Measurements from ENCODE around the gene C1QTNF9B. TPM values are rescaled to one million over a fixed set of nuclear protein-coding genes. Genes with fewer than 3 reads are reported as not detected.

Gene C1QTNF9B
- total RNA-seq, 1 donor from 2014 or later: not detected

GRCh38 chr13:23870356-23871140 lies 26.8 kb downstream of the C1QTNF9B start:
- H3K27ac Mint-ChIP-seq (ENCODE audit: unreplicated experiment): no peak overlapping the region
- H3K27me3 Mint-ChIP-seq (ENCODE audit: unreplicated experiment): no peaks in the 10 kb centered on the region
- DNase-seq (ENCODE audit: extremely low spot score, unreplicated experiment): no peak
- no peaks in the 10 kb centered on the region for H3K9me3 Mint-ChIP-seq (ENCODE audit: unreplicated experiment)
- H3K36me3 Mint-ChIP-seq (ENCODE audit: unreplicated experiment): peaks cover 3% of the 10 kb centered on the region
- no peaks in the 10 kb centered on the region for H3K4me1 Mint-ChIP-seq (ENCODE audit: unreplicated experiment)
- H3K4me3 Mint-ChIP-seq (ENCODE audit: unreplicated experiment): no peak overlapping the region
- TF ChIP-seq, protein P1, sequence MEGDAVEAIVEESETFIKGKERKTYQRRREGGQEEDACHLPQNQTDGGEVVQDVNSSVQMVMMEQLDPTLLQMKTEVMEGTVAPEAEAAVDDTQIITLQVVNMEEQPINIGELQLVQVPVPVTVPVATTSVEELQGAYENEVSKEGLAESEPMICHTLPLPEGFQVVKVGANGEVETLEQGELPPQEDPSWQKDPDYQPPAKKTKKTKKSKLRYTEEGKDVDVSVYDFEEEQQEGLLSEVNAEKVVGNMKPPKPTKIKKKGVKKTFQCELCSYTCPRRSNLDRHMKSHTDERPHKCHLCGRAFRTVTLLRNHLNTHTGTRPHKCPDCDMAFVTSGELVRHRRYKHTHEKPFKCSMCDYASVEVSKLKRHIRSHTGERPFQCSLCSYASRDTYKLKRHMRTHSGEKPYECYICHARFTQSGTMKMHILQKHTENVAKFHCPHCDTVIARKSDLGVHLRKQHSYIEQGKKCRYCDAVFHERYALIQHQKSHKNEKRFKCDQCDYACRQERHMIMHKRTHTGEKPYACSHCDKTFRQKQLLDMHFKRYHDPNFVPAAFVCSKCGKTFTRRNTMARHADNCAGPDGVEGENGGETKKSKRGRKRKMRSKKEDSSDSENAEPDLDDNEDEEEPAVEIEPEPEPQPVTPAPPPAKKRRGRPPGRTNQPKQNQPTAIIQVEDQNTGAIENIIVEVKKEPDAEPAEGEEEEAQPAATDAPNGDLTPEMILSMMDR (IDR thresholded peaks at IDR 0.05): no peak

DNA sequence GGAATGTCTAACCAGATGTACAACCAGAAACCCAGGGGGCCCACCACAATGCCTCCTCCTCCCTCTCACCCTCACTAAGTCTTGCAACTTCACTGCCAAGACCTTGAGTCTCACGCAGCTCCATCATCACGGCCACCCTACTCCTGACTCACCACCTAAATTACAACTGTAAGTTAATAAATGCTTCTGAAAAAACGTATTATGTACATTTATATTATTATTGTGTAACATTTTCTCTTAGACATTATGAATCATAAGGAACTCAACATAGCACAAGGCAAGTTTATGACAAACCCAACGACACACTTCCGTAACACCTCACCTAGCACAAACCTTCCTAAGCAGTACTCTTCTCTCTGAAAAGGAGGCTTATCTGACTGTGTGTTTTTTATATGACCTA lies 28.8 kb downstream of the C1QTNF9B start:
- Mint-ChIP-seq H3K4me3 (ENCODE audit: unreplicated experiment) (no peak overlapping the region), H3K4me1 (ENCODE audit: unreplicated experiment) (no peaks in the 10 kb centered on the region), H3K27ac (ENCODE audit: unreplicated experiment) (no peak overlapping the region), H3K9me3 (ENCODE audit: unreplicated experiment) (no peaks in the 10 kb centered on the region), H3K27me3 (ENCODE audit: unreplicated experiment) (no peaks in the 10 kb centered on the region), H3K36me3 (ENCODE audit: unreplicated experiment) (peaks cover 2% of the 10 kb centered on the region)
- TF ChIP-seq, protein P1 (IDR thresholded peaks at IDR 0.05): no peak
- DNase-seq (ENCODE audit: extremely low spot score, unreplicated experiment): no peak

- H3K4me1 Mint-ChIP-seq (ENCODE audit: unreplicated experiment): no peaks in the 10 kb centered on the region
- no peak for DNase-seq (ENCODE audit: extremely low spot score, unreplicated experiment)
- no peaks in the 10 kb centered on the region for H3K27me3 Mint-ChIP-seq (ENCODE audit: unreplicated experiment)
- peaks cover 4% of the 10 kb centered on the region for H3K36me3 Mint-ChIP-seq (ENCODE audit: unreplicated experiment)
- TF ChIP-seq, protein P1 (IDR thresholded peaks at IDR 0.05): no peak
- H3K4me3 Mint-ChIP-seq (ENCODE audit: unreplicated experiment): no peak overlapping the region
- no peak overlapping the region for H3K27ac Mint-ChIP-seq (ENCODE audit: unreplicated experiment)
- H3K9me3 Mint-ChIP-seq (ENCODE audit: unreplicated experiment): no peaks in the 10 kb centered on the region
Observed at GRCh38 chr13:23867027-23867491, 30.2 kb downstream of the C1QTNF9B start.

DNA sequence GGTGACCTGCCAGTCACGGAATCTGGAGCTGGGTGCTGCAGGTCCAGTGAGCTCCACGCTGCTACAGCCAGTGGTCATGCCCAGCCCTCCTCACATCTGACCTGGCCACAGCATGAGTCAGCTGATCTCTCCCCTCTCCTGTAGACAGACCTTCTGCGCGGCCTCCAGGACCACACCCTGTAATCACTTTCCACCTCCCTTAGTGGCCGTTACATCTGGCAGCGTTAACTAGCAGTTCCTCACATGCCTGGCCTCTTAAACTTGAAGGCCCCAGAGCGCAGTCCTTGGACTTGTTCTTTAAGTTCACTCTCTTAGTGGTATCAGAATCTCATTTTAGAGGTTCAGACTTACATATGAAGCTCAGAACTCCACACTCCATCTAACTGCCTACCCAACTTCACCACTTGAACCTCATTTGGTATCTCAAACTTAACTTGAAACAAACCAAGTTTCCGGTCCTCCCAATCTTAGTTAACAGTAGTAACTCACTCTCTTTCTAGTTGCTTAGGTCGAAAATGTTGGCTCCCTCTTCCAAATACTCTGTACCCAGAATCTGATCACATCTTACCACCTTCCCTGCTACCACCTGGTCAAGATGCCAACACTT lies 30.8 kb downstream of the C1QTNF9B start:
- Mint-ChIP-seq H3K27ac (ENCODE audit: unreplicated experiment) (no peak overlapping the region), H3K36me3 (ENCODE audit: unreplicated experiment) (peaks cover 4% of the 10 kb centered on the region), H3K27me3 (ENCODE audit: unreplicated experiment) (no peaks in the 10 kb centered on the region), H3K9me3 (ENCODE audit: unreplicated experiment) (no peaks in the 10 kb centered on the region), H3K4me1 (ENCODE audit: unreplicated experiment) (no peaks in the 10 kb centered on the region), H3K4me3 (ENCODE audit: unreplicated experiment) (no peak overlapping the region)
- no peak for DNase-seq (ENCODE audit: extremely low spot score, unreplicated experiment)
- TF ChIP-seq, protein P1 (IDR thresholded peaks at IDR 0.05): no peak

DNA sequence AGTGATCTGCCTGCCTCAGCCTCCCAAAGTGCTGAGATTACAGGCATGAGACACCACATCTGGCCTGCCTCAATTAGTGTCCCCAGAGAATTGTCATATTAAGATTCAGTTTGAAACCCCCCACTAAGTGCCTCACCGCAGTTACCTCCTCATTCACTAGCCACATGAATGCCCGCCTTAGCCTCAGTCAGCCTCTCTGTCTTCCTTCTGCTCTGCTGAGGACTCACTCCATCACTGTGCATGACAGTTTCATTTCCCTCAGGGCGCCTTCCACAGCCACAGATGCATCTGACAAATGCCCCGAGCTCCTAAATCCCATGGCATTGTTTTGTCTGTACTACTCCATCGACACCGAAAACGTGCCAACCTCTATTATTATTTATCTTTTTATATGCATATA lies 31.4 kb downstream of the C1QTNF9B start:
- H3K27ac Mint-ChIP-seq (ENCODE audit: unreplicated experiment): no peak overlapping the region
- no peak for DNase-seq (ENCODE audit: extremely low spot score, unreplicated experiment)
- no peak overlapping the region for H3K4me3 Mint-ChIP-seq (ENCODE audit: unreplicated experiment)
- peaks cover 5% of the 10 kb centered on the region for H3K36me3 Mint-ChIP-seq (ENCODE audit: unreplicated experiment)
- no peaks in the 10 kb centered on the region for H3K27me3 Mint-ChIP-seq (ENCODE audit: unreplicated experiment)
- H3K4me1 Mint-ChIP-seq (ENCODE audit: unreplicated experiment): no peaks in the 10 kb centered on the region
- TF ChIP-seq, protein P1 (IDR thresholded peaks at IDR 0.05): no peak
- H3K9me3 Mint-ChIP-seq (ENCODE audit: unreplicated experiment): no peaks in the 10 kb centered on the region

All from osteocyte (in vitro differentiated cells).